Measurements from ENCODE around the gene NKX1-1.
"Not testable (repeated sequence)": the region's sequence is repeated elsewhere in the genome, so short reads cannot be mapped to it uniquely, and the experiment has no call there.

NKX1-1 gene

GRCh38 chr4:1383728-1384591 lies 22.3 kb downstream of the NKX1-1 start:
- DNase-seq = no peak

GRCh38 chr4:1382776-1383727 lies 23.2 kb downstream of the NKX1-1 start:
- DNase-seq = no peak

GRCh38 chr4:1381944-1382541 lies 24.2 kb downstream of the NKX1-1 start:
- DNase-seq = no peak

GRCh38 chr4:1381181-1381621 lies 25.0 kb downstream of the NKX1-1 start:
- no peak for DNase-seq

DNA sequence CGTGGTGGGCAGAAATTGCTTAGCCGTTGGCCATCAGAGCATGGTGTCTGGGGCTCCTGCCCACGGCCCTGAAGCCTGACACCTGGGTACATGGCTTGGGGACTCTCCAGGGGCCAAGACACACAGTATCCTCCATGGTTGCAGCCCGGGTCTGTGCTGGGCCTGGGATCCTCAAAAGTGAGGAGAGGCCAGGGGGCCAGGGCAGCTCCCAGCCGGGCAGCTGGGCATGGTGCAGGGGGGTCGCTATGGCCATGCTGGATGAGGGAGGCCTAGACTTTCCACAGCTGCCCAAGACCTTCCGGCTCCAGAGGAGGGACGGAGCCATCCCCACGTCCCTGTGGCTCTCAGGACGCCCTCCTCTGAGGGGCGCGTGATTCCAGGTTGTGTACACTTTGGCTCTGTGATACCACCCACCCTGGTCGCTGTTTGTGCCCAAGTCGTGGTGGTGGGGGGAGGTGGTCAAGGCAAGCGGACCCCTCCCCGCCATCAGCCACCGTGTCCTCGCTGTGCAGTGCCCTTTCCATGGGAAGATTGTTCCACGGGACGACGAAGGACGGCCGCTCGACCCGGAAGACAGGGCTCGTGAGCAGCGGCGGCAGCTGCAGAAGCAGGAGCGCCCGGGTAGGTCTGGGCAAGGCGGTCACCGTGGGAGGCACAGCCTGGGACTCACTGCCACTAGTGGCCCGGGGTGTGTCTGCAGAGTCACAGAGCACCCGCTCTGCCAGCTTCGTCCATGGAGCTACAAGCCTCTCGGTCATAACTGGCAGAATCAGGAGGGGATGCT lies 25.7 kb downstream of the NKX1-1 start:
- no peak for DNase-seq

DNA sequence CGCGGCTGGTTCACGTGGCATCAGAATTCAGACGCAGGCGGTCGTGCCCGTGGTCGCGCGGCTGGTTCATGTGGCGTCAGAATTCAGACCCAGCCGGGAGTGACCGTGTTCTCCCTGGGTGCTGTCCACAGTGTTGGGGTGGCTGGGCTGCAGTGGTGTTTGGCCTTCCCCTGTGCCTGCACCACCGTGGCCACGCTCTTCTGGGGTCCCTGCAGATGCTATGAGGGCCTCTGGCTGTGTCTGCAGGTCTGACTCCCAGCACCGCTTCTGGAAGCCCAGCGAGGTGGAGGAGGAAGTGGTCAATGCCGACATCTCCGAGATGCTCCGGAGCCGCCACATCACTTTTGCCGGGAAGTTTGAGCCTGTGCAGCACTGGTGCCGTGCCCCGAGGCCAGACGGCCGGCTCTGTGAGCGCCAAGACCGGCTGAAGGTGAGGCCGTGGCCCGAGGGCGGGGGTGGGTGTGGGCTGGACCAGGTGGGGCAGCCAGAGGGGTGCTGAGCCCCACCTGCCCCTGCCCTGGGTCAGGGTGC lies 26.4 kb downstream of the NKX1-1 start:
- DNase-seq = no peak

GRCh38 chr4:1379351-1379781 lies 26.9 kb downstream of the NKX1-1 start:
- no peak for DNase-seq

GRCh38 chr4:1378559-1379231 lies 27.5 kb downstream of the NKX1-1 start:
- DNase-seq = no peak

DNA sequence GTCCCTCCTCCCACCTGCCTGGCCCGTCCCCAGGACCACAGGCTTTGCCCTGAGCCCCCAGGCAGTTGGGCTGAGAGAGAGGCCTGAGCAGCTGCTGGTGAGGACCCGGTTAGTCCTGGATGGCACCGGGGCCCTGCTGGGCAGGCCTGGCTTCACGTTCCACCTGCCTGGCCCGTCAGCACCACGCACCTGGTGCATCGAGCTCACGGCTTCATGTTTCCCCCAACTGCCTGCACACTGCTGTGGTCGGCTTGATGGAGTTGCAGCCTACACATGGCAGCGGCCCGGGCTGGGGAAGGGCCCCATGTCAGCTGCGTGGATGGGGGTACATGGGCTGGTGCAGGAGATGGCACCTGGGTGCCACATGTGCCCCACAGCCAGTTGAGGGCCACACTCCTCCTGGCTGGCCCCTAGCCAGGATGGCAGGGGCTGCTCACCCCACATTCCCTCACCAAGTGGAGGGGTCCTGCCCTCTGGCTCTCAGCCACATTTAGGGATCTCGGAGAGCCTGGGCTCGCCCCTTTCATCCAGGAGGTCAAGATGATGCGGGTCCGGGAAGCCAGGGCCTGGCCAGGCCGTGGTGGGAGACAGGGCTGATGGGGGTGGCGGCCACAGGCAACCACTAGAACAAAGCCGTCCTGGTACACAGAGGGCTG lies 28.5 kb downstream of the NKX1-1 start:
- DNase-seq = no peak

GRCh38 chr4:1376841-1377605 lies 29.2 kb downstream of the NKX1-1 start:
- DNase-seq = no peak

DNA sequence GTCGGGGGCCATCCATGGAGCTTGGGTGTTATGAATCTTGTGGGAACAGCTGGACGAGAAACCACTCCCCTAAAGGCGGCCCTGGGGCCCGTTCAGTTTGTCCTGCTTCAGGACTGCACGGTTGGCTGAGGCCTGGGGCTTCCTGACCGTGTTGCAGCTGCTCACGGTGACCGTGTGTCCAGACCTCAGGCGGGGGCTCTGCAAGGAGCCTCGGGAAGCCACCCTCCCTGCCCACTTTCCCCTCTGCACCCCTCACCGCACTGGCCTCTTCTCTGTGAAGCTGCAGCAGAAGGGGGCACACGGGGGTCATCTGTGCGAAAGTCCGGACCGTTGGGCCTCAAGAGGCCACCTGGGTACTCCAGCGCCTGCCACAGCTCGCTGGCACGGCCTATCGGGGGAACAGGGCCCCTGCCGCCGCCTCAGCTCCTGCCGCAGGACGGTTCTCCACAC lies 29.8 kb downstream of the NKX1-1 start:
- DNase-seq = no peak

DNA sequence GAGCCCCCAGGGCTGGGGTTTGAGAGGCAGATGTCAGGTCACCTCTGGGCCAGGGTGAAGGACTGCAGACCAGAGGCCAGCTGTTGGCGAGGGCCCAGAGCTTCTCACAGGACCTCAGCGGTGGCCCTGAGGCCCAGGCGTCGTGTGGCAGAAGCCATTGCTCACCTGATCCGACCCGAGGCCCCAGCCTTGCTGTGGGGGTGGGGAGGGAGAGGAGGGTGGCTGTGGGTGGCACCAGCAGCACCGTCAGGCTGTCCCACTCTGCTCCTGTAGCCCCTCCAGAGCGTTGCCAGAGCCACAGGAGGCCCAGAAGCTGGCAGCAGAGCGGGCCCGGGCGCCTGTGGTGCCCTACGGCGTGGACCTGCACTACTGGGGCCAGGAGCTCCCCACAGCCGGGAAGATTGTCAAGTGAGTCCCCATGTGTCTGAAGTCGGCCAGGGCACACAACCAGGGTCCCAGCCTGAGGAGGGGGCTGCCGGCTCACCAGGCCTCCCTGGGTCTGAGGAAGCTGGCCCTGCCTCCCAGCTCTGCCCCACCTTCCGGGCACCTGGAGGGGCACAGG lies 30.4 kb downstream of the NKX1-1 start:
- no peak for DNase-seq

- DNase-seq = no peak
These were observed 31.1 kb downstream of the NKX1-1 start for GRCh38 chr4:1375051-1375721.

DNA sequence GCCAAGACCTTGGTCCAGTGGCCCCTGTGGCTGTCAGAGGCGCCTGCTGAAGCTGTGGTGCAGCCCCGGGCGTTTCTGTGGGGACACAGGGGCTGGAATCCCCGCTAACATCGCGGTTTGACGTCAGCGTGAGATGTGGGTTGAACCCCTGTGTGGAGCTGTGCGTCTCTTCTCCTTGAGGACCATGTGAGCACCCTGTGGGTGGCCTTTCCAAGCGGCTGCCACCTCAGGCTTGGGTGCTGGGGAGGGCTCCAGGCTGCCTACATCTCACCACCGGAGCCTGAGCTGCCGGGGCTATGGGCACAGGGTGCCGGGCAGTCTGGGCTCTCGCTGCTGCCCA lies 31.6 kb downstream of the NKX1-1 start:
- no peak for DNase-seq

GRCh38 chr4:1373892-1374705 lies 32.1 kb downstream of the NKX1-1 start:
- DNase-seq = no peak

DNA sequence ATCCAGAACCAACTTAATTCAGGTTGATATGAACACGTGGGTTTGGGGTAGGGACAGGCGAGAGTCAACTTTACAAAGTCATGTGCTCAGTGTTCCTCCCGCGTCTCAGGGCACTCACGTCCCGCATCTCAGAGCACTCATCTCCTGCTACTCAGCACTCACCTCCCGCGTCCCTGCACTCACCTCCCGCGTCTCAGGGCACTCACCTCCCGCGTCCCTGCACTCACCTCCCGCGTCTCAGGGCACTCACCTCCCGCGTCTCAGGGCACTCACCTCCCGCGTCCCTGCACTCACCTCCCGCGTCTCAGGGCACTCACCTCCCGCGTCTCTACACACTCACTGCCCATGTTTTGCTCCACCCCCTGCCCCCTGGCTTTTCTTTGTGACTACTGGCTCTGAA lies 33.7 kb downstream of the NKX1-1 start:
- DNase-seq = not testable (repeated sequence)

DNA sequence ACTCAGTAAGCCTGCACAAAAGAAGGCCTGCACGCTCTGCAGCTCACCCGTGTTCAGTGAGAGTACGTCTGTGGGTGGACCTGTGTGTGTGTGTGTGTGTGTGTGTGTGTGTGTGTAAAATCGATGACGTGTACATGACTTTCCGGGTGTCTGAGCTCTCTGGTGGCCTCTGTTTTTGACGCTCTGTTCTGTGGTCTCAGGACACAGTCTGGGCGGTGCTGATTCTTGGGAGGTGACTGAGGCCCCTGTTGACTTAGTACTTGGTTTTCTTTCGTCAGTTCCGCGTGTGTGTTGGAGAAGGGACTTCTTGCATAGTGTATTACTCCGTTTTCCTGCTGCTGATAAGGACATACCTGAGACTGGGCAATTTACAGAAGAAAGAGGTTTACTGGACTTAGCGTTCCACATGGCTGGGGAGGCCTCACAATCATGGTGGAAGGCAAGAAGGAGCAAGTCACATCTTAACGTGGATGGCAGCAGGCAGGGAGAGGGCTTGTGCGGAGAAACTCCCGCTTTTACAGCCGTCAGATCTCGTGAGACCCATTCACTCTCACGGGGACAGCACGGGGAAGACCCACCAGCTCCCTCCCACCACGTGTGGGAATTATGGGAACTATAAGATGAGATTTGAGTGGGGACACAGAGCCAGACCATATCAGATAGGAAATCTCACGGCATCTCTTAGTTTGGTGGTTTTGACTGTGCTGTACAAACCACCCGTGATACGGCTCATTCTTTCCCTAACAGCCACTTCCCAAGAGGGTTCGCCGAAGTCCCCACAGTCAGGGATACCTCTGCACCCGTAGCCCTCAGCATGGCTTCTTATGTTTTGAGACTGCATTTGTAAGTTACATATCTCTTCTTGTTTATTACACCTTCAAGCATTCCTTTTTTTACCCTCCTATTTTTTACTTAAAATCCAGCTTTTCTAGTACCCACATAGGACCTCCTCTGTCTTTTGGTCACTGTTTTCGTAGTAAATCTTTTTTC lies 34.8 kb downstream of the NKX1-1 start:
- DNase-seq = no peak

Measured in HCEC 1CT (cell line).